ENCODE results near the gene JOSD1.

JOSD1 gene

GRCh38 chr22:38727530-38728451 is 27.0 kb upstream of the JOSD1 start:
- TF ChIP-seq CTCF (IDR thresholded peaks at IDR 0.05; ENCODE audit: borderline replicate concordance, insufficient read depth, low read depth, low read length), result no peak
- H3K4me3 ChIP-seq (ENCODE audit: low read depth, low read length), result no peak overlapping the region

GRCh38 chr22:38727123-38727522 is 26.4 kb upstream of the JOSD1 start:
- TF ChIP-seq CTCF (IDR thresholded peaks at IDR 0.05; ENCODE audit: borderline replicate concordance, insufficient read depth, low read depth, low read length), result no peak

GRCh38 chr22:38725900-38726655 is 25.3 kb upstream of the JOSD1 start:
- TF ChIP-seq CTCF (IDR thresholded peaks at IDR 0.05; ENCODE audit: borderline replicate concordance, insufficient read depth, low read depth, low read length), result no peak
- H3K4me3 ChIP-seq (ENCODE audit: low read depth, low read length), result no peak overlapping the region

More at GRCh38 chr22:38727123-38727522, 26.4 kb upstream of the JOSD1 start:
- H3K4me3 ChIP-seq (ENCODE audit: low read depth, low read length), result no peak overlapping the region

GRCh38 chr22:38724926-38725571 is 24.3 kb upstream of the JOSD1 start:
- H3K4me3 ChIP-seq (ENCODE audit: low read depth, low read length), result no peak overlapping the region
- TF ChIP-seq CTCF (IDR thresholded peaks at IDR 0.05; ENCODE audit: borderline replicate concordance, insufficient read depth, low read depth, low read length), result peak; percentile 54; the same call in 1 of the 2 replicates

GRCh38 chr22:38724176-38724575 is 23.4 kb upstream of the JOSD1 start:
- H3K4me3 ChIP-seq (ENCODE audit: low read depth, low read length), result no peak overlapping the region

GRCh38 chr22:38721551-38721950 is 20.8 kb upstream of the JOSD1 start:
- no peak for TF ChIP-seq CTCF (IDR thresholded peaks at IDR 0.05; ENCODE audit: borderline replicate concordance, insufficient read depth, low read depth, low read length)
- H3K4me3 ChIP-seq (ENCODE audit: low read depth, low read length), result no peak overlapping the region

More at GRCh38 chr22:38724176-38724575, 23.4 kb upstream of the JOSD1 start:
- TF ChIP-seq CTCF (IDR thresholded peaks at IDR 0.05; ENCODE audit: borderline replicate concordance, insufficient read depth, low read depth, low read length), result no peak

Data from GM12875 (cell line).